Right atrium auricular region (tissue), 2 donors: Measurements from ENCODE around the gene TRIM41. TPM values are rescaled to one million over a fixed set of nuclear protein-coding genes. Genes with fewer than 3 reads are reported as not detected.
A peak's percentile ranks its signal among the peaks of the same experiment; 100 is the strongest.

Experiments
- DNase-seq: peaks from one replicate; pipeline ENCODE4 v3.0.0-alpha.2; 2019; ENCODE audit warnings: low spot score
- H3K27ac ChIP-seq, 2 donors: fragments of 200-600 bp; sonication (generic); 1 replicate in 1 of 2; 2 replicates in 1 of 2; pipeline ENCODE4 v1.5.1; 2016 to 2019
- H3K27me3 ChIP-seq, 2 donors: fragments of 200-600 bp; sonication (generic); one replicate each; pipeline versions ENCODE4 v1.5.1 to v1.6.0; 2017 to 2019
- H3K36me3 ChIP-seq: fragments of 200-600 bp; sonication (generic); one replicate; pipeline ENCODE4 v1.5.1; 2016
- H3K4me1 ChIP-seq, 2 donors: fragments of 200-600 bp; sonication (generic); one replicate each; pipeline versions ENCODE4 v1.5.1 to v1.6.0; 2017 to 2019
- H3K4me3 ChIP-seq, 2 donors: fragments of 200-600 bp; sonication (generic); 1 replicate in 1 of 2; 2 replicates in 1 of 2; pipeline ENCODE4 v1.5.1; 2017 to 2019; ENCODE audit warnings: mild to moderate bottlenecking in 1 of 2, moderate library complexity in 1 of 2
- H3K9me3 ChIP-seq, 2 donors: fragments of 200-600 bp; sonication (generic); one replicate each; pipeline ENCODE4 v1.5.1; 2019
- total RNA-seq, 2 donors: library from RNA; depleted of rRNA; stranded (reverse); fragments of >200 nt; gene quantifications; one replicate each; pipeline ENCODE4 v1.1.0, GENCODE V29; 2016
- TF ChIP-seq, protein P1 (sequence below), 2 donors: fragments of 200-600 bp; sonication (generic); IDR thresholded peaks; one replicate each; pipeline ENCODE4 v1.5.1; 2019; ENCODE audit warnings: antibody characterized with exemption in 2 of 2

The TRIM41 gene
- total RNA-seq, 2 donors from 2014 or later, result 10.0 to 11.2 TPM

DNA sequence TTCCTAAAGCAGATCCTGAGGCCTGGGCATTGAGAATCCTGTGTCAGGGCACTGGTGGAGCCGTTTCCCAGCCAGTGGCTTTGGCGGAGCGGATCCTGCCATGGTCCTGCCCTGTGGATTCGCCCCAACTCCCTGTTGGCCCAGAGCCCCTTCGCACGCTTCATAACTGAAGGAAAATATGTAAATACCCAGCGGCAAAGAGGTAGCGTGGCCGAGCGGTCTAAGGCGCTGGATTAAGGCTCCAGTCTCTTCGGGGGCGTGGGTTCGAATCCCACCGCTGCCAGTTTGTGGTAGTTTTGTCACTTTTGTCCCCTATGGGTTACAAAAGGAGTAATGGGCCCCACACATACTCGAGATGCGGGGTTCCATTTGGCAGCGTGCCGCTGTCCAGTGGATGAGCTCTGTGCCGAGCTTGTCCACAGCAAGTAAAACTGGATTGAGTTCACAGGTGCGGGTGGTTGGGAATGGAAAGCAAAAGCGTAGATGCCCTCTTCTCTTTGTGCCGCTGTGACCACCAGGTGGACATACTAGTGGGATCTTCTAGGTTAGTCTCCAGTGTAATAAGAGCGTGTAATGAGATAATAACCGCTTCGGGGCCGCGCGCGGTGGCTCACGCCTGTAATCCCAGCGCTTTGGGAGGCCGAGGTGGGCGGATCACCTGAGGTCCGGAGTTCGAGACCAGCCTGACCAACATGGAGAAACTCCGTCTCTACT is 35.4 kb upstream of the TRIM41 start:
- H3K9me3 ChIP-seq, result no peaks in the 10 kb centered on the region
- TF ChIP-seq, protein P1, sequence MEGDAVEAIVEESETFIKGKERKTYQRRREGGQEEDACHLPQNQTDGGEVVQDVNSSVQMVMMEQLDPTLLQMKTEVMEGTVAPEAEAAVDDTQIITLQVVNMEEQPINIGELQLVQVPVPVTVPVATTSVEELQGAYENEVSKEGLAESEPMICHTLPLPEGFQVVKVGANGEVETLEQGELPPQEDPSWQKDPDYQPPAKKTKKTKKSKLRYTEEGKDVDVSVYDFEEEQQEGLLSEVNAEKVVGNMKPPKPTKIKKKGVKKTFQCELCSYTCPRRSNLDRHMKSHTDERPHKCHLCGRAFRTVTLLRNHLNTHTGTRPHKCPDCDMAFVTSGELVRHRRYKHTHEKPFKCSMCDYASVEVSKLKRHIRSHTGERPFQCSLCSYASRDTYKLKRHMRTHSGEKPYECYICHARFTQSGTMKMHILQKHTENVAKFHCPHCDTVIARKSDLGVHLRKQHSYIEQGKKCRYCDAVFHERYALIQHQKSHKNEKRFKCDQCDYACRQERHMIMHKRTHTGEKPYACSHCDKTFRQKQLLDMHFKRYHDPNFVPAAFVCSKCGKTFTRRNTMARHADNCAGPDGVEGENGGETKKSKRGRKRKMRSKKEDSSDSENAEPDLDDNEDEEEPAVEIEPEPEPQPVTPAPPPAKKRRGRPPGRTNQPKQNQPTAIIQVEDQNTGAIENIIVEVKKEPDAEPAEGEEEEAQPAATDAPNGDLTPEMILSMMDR (IDR thresholded peaks at IDR 0.05), result peak in 1 of 2 donors; percentile 10
- DNase-seq, result peak; percentile 84
- H3K4me1 ChIP-seq, result peaks cover 0 to 44% of the 10 kb centered on the region in 2 donors
- H3K4me3 ChIP-seq, result peak overlapping the region; percentile 66 to 68
- peak overlapping the region; percentile 93 to 94 for H3K27ac ChIP-seq
- H3K27me3 ChIP-seq, result no peaks in the 10 kb centered on the region
- no peaks in the 10 kb centered on the region for H3K36me3 ChIP-seq

- Histone ChIP-seq H3K9me3 (no peaks in the 10 kb centered on the region), H3K36me3 (no peaks in the 10 kb centered on the region), H3K4me1 (peaks cover 0 to 42% of the 10 kb centered on the region in 2 donors), H3K27ac (peak overlapping the region; percentile 93 to 94), H3K4me3 (peak overlapping the region; percentile 66 to 68), H3K27me3 (no peaks in the 10 kb centered on the region)
- DNase-seq, result peak; percentile 91
- TF ChIP-seq, protein P1 (IDR thresholded peaks at IDR 0.05), result no peak
These were observed 34.2 kb upstream of the TRIM41 start for GRCh38 chr5:181188700-181189362.

GRCh38 chr5:181189363-181189961 is 33.6 kb upstream of the TRIM41 start:
- H3K4me1 ChIP-seq, result peaks cover 0 to 36% of the 10 kb centered on the region in 2 donors
- H3K36me3 ChIP-seq, result no peaks in the 10 kb centered on the region
- H3K4me3 ChIP-seq, result peak overlapping the region; percentile 66 to 68
- H3K27me3 ChIP-seq, result no peaks in the 10 kb centered on the region
- no peaks in the 10 kb centered on the region for H3K9me3 ChIP-seq
- H3K27ac ChIP-seq, result peak overlapping the region; percentile 93 to 94
- TF ChIP-seq, protein P1 (IDR thresholded peaks at IDR 0.05), result no peak
- DNase-seq, result no peak

- Histone ChIP-seq H3K4me3 (peak overlapping the region; percentile 66 to 68), H3K4me1 (peaks cover 0 to 29% of the 10 kb centered on the region in 2 donors), H3K27me3 (no peaks in the 10 kb centered on the region), H3K9me3 (no peaks in the 10 kb centered on the region), H3K36me3 (no peaks in the 10 kb centered on the region), H3K27ac (peak overlapping the region; percentile 93 to 94)
- DNase-seq, result no peak
- TF ChIP-seq, protein P1 (IDR thresholded peaks at IDR 0.05), result no peak
These were observed 32.9 kb upstream of the TRIM41 start for GRCh38 chr5:181189962-181190710.

- peak overlapping the region; percentile 66 to 68 for H3K4me3 ChIP-seq
- H3K9me3 ChIP-seq, result no peaks in the 10 kb centered on the region
- no peaks in the 10 kb centered on the region for H3K36me3 ChIP-seq
- no peak for DNase-seq
- no peaks in the 10 kb centered on the region for H3K27me3 ChIP-seq
- TF ChIP-seq, protein P1 (IDR thresholded peaks at IDR 0.05), result peak; percentile 6 to 41
- peak overlapping the region; percentile 93 to 94 for H3K27ac ChIP-seq
- H3K4me1 ChIP-seq, result peaks cover 0 to 28% of the 10 kb centered on the region in 2 donors
These were observed 32.2 kb upstream of the TRIM41 start for GRCh38 chr5:181190711-181191525.
